Purkinje cell (primary cell): Measurements from ENCODE around the gene TC2N. TPM values are rescaled to one million over a fixed set of nuclear protein-coding genes. Genes with fewer than 3 reads are reported as not detected.

Source experiments
- polyA plus RNA-seq: library from polyadenylated mRNA; unstranded; fragments of >200 nt; fragmentation: Nextera tagmentation; gene quantifications from 2 replicates; pipeline ENCODE4 v1.2.1, GENCODE V29; 2014

TC2N gene
- polyA plus RNA-seq: 0.51 TPM in 1 of 2 replicates, not detected in the other

DNA sequence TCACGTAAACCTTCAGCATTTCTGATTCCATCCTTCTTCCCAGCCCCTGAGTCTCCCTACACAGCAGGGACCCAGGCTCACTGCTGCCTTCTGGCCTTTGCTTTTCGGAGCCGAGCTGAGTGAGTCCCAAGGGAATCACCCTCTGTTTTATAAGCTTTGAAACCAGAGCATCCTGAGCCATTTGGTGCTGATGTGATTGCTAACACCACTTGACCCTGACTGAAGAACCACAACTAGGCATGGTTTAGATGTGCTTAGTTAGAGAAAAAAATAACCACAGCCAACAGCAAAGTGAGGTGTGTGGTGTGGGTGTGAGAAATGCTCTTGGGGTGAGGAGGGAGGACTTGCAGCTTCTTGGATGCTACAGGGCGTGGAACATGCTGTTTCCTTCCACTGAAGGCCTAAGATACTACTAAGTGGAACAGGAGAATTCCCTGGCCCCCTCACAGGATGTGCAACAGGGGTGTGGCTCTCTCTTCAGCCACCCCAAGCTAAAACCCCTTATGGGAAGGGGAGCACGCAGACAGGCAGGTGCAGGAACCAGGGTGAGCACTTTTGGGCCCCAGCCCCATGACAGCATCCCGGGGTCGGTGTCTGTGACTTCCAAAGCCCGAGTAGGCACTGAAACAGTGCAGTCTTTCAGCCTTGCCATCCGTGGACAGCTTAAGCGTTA lies at the start of gene TC2N:
TC2N (minus strand) TSS at position 221 of the 673 bp plus-strand sequence. CDS start 53,767 bp downstream, outside the sequence.

DNA sequence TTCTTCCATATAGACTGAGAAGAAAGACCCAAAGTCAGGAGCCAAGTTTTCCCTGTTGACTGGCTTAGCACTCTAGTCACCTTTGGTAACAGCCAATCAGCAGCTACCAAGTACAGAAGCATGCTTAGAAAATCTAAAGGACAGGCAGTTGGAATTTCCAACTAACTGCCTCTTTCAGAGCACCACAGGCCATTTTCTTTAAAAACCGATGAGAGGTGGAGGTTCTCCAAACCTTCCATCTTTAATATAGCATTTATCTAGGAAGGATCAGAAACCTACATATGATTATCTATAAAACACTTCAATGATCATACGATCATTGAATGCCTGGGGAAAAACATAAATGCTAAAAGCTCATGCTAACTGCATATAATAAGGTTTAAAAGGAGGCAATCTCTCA lies 135.3 kb downstream of the TC2N start, which contains the start of gene CATSPERB:
CATSPERB (minus strand) TSS at position 101 of the 400 bp plus-strand sequence. CDS start 2,607 bp downstream, outside the sequence.

Other genes starting within 250 kb of the TC2N start
- gene CATSPERB, start 135.4 kb downstream of the TC2N start, polyA plus RNA-seq: not detected in 2 replicates
- gene FBLN5, start 80.2 kb upstream of the TC2N start, polyA plus RNA-seq: 4.5 and 17.8 TPM in 2 replicates
- 13.4 and 23.0 TPM in 2 replicates for gene TRIP11, start 172.5 kb upstream of the TC2N start, polyA plus RNA-seq
- 17.3 and 23.8 TPM in 2 replicates for gene ATXN3, start 239.0 kb upstream of the TC2N start, polyA plus RNA-seq